ENCODE data around the gene RSPRY1.
"Not testable (repeated sequence)": the region's sequence is repeated elsewhere in the genome, so short reads cannot be mapped to it uniquely, and the experiment has no call there.

Gene RSPRY1

DNA sequence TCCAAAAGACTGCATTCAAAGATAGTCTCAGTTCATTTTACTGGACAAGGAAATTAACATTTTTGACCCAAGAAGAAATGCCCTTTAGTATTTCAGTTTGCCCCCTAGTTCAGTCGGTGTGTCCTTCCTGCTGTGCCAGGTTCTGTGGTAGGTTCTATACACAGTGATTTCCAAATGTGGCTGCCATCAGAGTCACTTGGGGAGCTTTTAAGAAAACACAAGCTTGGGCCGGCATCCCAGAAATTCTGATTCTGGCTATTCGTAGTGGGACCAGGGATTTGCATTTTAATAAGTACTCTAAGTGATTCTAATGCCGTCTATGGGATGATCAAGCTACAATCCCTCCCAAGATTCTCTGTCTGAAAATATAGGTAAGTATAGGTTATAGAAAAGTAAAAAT, 10.2 kb downstream of the RSPRY1 start:
- no peaks in the 10 kb centered on the region for H3K36me3 ChIP-seq (ENCODE audit: control insufficient read depth, low read length)
- no peaks in the 10 kb centered on the region for H3F3A ChIP-seq (ENCODE audit: control insufficient read depth, insufficient read depth)
- TF ChIP-seq, protein P1, sequence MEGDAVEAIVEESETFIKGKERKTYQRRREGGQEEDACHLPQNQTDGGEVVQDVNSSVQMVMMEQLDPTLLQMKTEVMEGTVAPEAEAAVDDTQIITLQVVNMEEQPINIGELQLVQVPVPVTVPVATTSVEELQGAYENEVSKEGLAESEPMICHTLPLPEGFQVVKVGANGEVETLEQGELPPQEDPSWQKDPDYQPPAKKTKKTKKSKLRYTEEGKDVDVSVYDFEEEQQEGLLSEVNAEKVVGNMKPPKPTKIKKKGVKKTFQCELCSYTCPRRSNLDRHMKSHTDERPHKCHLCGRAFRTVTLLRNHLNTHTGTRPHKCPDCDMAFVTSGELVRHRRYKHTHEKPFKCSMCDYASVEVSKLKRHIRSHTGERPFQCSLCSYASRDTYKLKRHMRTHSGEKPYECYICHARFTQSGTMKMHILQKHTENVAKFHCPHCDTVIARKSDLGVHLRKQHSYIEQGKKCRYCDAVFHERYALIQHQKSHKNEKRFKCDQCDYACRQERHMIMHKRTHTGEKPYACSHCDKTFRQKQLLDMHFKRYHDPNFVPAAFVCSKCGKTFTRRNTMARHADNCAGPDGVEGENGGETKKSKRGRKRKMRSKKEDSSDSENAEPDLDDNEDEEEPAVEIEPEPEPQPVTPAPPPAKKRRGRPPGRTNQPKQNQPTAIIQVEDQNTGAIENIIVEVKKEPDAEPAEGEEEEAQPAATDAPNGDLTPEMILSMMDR (IDR thresholded peaks at IDR 0.05; ENCODE audit: low read depth, low read length, poor library complexity, severe bottlenecking): no peak
- TF ChIP-seq EZH2phosphoT487 (IDR thresholded peaks at IDR 0.05; ENCODE audit: borderline replicate concordance, low read length): no peak
- H3K4me2 ChIP-seq (ENCODE audit: low read length): no peak overlapping the region
- H3K27me3 ChIP-seq (ENCODE audit: control insufficient read depth, low read length): no peaks in the 10 kb centered on the region
- H3K79me2 ChIP-seq (ENCODE audit: control insufficient read depth, low read length): peaks cover 56% of the 10 kb centered on the region
- no peaks in the 10 kb centered on the region; the same call in 1 of the 2 replicates for H3K4me1 ChIP-seq (ENCODE audit: control insufficient read depth, low read length)
- H3K9me2 ChIP-seq (replicated peaks; ENCODE audit: control insufficient read depth, low read length): no peaks in the 10 kb centered on the region
- no peaks in the 10 kb centered on the region for H3K9me3 ChIP-seq (ENCODE audit: control insufficient read depth, insufficient read depth, low read length)
- peaks cover 7% of the 10 kb centered on the region; the same call in 1 of the 2 replicates for H4K20me1 ChIP-seq (ENCODE audit: control insufficient read depth, insufficient read depth, low read depth, low read length)
- no peak overlapping the region for H3K4me3 ChIP-seq (ENCODE audit: low read length)
- H3K27ac ChIP-seq (ENCODE audit: low read depth, low read length): no peak overlapping the region

DNA sequence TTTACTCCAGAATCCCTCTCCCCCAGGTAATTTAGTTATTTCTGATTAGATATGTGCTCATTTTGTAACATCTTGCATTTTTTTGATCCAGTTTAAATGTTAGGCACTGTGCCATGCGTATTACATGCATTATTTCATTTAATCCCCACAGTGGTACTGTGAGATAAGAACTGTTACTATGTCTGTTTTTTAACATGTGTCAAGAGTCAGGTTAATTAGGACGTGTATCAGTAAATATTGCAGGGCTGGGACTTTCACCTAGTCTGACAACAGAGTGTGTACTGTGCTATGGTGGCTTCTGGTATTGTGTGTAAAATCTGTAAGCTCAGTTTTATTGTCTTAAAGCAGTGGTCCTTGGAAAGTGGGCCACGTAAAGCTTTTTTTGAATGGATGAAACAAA, 10.6 kb downstream of the RSPRY1 start:
- peaks cover 7% of the 10 kb centered on the region; the same call in 1 of the 2 replicates for H4K20me1 ChIP-seq (ENCODE audit: control insufficient read depth, insufficient read depth, low read depth, low read length)
- no peaks in the 10 kb centered on the region for H3K36me3 ChIP-seq (ENCODE audit: control insufficient read depth, low read length)
- no peaks in the 10 kb centered on the region for H3K9me2 ChIP-seq (replicated peaks; ENCODE audit: control insufficient read depth, low read length)
- H3K4me3 ChIP-seq (ENCODE audit: low read length): no peak overlapping the region
- H3K79me2 ChIP-seq (ENCODE audit: control insufficient read depth, low read length): peaks cover 51% of the 10 kb centered on the region
- TF ChIP-seq EZH2phosphoT487 (IDR thresholded peaks at IDR 0.05; ENCODE audit: borderline replicate concordance, low read length): no peak
- TF ChIP-seq, protein P1 (IDR thresholded peaks at IDR 0.05; ENCODE audit: low read depth, low read length, poor library complexity, severe bottlenecking): no peak
- H3K9me3 ChIP-seq (ENCODE audit: control insufficient read depth, insufficient read depth, low read length): no peaks in the 10 kb centered on the region
- no peaks in the 10 kb centered on the region for H3K4me1 ChIP-seq (ENCODE audit: control insufficient read depth, low read length)
- no peak overlapping the region for H3K4me2 ChIP-seq (ENCODE audit: low read length)
- no peak overlapping the region for H3K27ac ChIP-seq (ENCODE audit: low read depth, low read length)
- H3F3A ChIP-seq (ENCODE audit: control insufficient read depth, insufficient read depth): no peaks in the 10 kb centered on the region
- no peaks in the 10 kb centered on the region for H3K27me3 ChIP-seq (ENCODE audit: control insufficient read depth, low read length)

DNA sequence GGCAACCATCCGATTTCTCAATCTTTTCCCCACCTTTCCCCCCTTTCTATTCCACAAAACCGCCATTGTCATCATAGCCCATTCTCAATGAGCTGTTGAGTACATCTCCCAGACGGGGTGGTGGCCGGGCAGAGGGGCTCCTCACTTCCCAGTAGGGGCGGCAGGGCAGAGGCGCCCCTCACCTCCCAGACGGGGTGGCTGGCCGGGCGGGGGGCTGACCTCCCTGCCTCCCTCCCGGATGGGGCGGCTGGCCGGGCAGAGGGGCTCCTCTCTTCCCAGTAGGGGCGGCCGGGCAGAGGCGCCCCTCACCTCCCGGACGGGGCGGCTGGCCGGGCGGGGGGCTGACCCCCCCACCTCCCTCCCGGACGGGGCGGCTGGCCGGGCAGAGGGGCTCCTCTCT, 14.2 kb downstream of the RSPRY1 start:
- Histone ChIP-seq H3K36me3 (ENCODE audit: control insufficient read depth, low read length) (peaks cover 11% of the 10 kb centered on the region), H3K79me2 (ENCODE audit: control insufficient read depth, low read length) (peaks cover 18% of the 10 kb centered on the region)
- not testable (repeated sequence) for H3K9me2 ChIP-seq (replicated peaks; ENCODE audit: control insufficient read depth, low read length); H4K20me1 ChIP-seq (ENCODE audit: control insufficient read depth, insufficient read depth, low read depth, low read length); H3K9me3 ChIP-seq (ENCODE audit: control insufficient read depth, insufficient read depth, low read length); H3K4me3 ChIP-seq (ENCODE audit: low read length); H3K27me3 ChIP-seq (ENCODE audit: control insufficient read depth, low read length); H3K27ac ChIP-seq (ENCODE audit: low read depth, low read length); H3K4me2 ChIP-seq (ENCODE audit: low read length); H3F3A ChIP-seq (ENCODE audit: control insufficient read depth, insufficient read depth); H3K4me1 ChIP-seq (ENCODE audit: control insufficient read depth, low read length)

DNA sequence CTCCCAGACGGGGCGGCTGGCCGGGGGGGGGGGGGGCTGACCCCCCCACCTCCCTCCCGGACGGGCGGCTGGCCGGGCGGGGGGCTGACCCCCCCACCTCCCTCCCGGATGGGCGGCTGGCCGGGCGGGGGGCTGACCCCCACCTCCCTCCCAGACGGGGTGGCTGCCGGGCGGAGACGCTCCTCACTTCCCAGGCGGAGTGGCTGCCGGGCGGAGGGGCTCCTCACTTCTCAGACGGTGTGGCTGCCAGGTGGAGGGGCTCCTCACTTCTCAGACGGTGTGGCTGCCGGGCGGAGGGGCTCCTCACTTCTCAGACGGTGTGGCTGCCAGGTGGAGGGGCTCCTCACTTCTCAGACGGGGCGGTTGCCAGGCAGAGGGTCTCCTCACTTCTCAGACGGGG, 14.8 kb downstream of the RSPRY1 start:
- peaks cover 18% of the 10 kb centered on the region for H3K79me2 ChIP-seq (ENCODE audit: control insufficient read depth, low read length)
- not testable (repeated sequence) for H3F3A ChIP-seq (ENCODE audit: control insufficient read depth, insufficient read depth); H3K9me3 ChIP-seq (ENCODE audit: control insufficient read depth, insufficient read depth, low read length)

More for the DNA sequence above, 14.8 kb downstream of the RSPRY1 start:
- not testable (repeated sequence) for H4K20me1 ChIP-seq (ENCODE audit: control insufficient read depth, insufficient read depth, low read depth, low read length); H3K4me3 ChIP-seq (ENCODE audit: low read length); H3K9me2 ChIP-seq (replicated peaks; ENCODE audit: control insufficient read depth, low read length); H3K4me1 ChIP-seq (ENCODE audit: control insufficient read depth, low read length); H3K27me3 ChIP-seq (ENCODE audit: control insufficient read depth, low read length); H3K27ac ChIP-seq (ENCODE audit: low read depth, low read length); H3K4me2 ChIP-seq (ENCODE audit: low read length)
- H3K36me3 ChIP-seq (ENCODE audit: control insufficient read depth, low read length): peaks cover 17% of the 10 kb centered on the region

Measured in DOHH2 (cell line).